H7 (cell line): ENCODE results near the gene AHRR. TPM values are rescaled to one million over a fixed set of nuclear protein-coding genes. Genes with fewer than 3 reads are reported as not detected.
"Not testable (repeated sequence)": the region's sequence is repeated elsewhere in the genome, so short reads cannot be mapped to it uniquely, and the experiment has no call there.

Source experiments
- DNase-seq: peaks from one replicate; pipeline ENCODE4 v3.0.0; 2012
- H3K27me3 ChIP-seq: 2 replicates; pipeline ENCODE4 v1.6.0; 2011; ENCODE audit warnings: mild to moderate bottlenecking, low read length; ENCODE audit not compliant: control insufficient read depth, insufficient read depth
- H3K36me3 ChIP-seq: replicated peaks from 2 replicates; pipeline ENCODE4 v1.5.1; 2011; ENCODE audit warnings: low read length; ENCODE audit not compliant: control insufficient read depth, insufficient read depth
- H3K4me3 ChIP-seq: 2 replicates; pipeline ENCODE4 v1.5.1; 2011; ENCODE audit warnings: low read depth, mild to moderate bottlenecking, control low read depth, low read length, moderate library complexity; ENCODE audit not compliant: insufficient read depth
- total RNA-seq: library from RNA; depleted of rRNA; stranded (reverse); fragments of >200 nt; shearing (Covaris generic); gene quantifications from 2 replicates; pipeline ENCODE4 v1.2.3, GENCODE V29; 2014

The AHRR gene
- total RNA-seq, 1 experiment from 2014 or later = 1.4 TPM

DNA sequence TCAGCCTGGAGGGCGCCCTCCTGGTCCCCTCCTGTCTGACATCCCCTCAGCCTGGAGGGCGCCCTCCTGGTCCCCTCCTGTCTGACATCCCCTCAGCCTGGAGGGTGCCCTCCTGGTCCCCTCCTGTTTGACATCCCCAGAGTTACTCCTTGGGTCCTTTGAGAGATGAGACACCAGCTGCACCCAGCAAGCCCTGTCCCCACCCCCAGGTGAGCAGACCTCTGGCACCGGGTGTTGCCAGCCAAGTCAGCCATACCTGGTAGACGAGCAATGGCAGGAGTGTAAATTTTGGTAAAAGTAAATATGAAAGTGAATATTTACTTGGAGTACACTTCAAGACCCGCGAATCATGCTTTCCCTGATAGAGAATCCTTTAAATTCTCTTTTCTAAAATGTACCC lies 146.9 kb downstream of the AHRR start:
- no peak overlapping the region for H3K4me3 ChIP-seq
- H3K36me3 ChIP-seq = no peaks in the 10 kb centered on the region
- no peak for DNase-seq

DNA sequence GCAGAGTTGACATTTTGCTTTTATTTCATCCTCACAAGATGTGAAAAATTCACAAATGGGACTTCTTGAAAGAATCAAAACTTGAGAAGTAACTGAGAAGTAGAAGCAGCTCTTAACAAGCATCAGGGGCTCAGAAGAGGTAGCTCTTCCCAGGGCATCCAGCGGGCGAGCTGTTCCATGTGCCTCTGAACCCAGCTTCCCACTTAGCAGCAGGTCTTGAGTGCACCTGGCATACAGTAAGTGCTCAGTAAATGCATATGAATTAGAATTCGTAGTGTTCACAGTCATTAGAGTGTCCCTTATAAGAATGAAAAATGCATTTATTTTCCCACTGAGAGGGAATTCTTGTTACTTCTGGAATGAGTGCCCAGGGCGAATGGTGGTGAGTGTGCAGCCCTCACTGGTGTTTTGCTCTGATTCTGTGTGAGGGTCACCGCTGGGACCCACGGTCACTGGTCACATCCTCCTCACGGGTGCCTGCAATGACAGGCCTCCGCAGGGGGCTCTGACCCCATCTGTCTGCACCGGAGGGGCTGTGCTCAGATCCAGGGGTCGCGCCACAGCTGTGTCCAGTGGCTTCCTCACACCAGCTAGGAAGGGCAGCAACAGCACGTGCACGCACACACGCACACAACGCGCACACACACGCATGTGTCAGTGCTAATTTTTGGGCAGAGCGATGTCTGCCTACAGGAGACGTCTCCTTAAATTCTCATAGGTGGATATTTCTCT lies 148.4 kb downstream of the AHRR start:
- DNase-seq = no peak
- no peak overlapping the region for H3K4me3 ChIP-seq
- H3K27me3 ChIP-seq = peaks cover 10% of the 10 kb centered on the region
- H3K36me3 ChIP-seq = no peaks in the 10 kb centered on the region

More for the DNA sequence above, 146.9 kb downstream of the AHRR start:
- peaks cover under 1% of the 10 kb centered on the region for H3K27me3 ChIP-seq

DNA sequence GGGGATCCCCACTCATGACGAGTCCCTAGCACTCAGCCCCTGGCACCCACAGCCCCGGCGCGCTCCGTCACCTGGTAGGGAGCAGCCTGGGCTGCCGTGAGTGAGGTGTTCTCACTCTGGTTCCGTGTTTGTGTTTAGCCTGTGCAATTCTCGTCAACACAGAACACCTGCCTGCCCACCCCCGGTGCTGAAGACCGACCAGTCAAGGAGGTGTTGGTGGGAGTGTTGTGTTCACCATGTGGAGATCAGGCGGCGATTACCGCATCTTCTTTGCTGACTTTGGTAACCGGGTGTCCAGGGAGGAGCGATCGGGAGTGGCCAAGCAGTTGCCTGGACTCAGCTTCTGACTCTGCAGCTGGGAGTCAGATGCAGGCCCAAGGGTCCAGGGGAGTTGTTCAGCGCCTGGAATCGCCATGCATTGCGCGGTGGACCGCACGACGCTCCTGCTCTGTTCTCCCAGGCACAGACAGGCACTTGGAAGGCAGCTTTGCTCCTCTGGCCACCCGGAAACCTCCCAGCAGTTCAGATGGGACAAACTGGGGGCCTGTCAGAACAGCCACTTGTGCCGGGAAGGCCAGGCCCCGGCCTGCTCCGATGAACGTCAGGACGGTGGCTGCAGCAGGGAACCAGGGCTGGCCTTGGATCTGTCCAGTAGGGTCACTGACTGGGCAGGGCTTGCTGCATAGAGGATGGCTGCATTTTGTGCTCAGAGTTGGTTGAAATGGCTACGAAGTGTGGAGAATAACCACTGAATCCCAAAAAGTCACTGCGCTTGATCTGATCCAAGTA lies 149.6 kb downstream of the AHRR start:
- no peak for DNase-seq
- Histone ChIP-seq H3K36me3 (no peaks in the 10 kb centered on the region), H3K27me3 (peaks cover 22% of the 10 kb centered on the region), H3K4me3 (no peak overlapping the region)

DNA sequence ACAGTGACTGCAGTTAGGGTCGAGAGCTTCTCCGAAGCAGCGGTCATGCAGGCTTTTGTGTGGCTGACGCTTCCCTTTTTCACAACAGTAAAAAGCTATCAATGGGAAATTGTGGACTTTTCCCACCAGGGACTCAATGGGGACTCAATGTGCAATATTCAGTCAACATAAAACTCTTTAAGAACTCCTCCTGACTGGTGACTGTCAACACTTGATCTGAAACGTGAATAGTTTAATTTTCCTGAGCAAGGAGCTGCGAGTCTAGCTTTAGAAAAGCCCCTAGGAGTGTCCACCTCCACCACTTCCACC lies 150.2 kb downstream of the AHRR start:
- DNase-seq = no peak
- no peaks in the 10 kb centered on the region for H3K36me3 ChIP-seq
- H3K4me3 ChIP-seq = no peak overlapping the region; the same call in 1 of the 2 replicates
- H3K27me3 ChIP-seq = peaks cover 27% of the 10 kb centered on the region

DNA sequence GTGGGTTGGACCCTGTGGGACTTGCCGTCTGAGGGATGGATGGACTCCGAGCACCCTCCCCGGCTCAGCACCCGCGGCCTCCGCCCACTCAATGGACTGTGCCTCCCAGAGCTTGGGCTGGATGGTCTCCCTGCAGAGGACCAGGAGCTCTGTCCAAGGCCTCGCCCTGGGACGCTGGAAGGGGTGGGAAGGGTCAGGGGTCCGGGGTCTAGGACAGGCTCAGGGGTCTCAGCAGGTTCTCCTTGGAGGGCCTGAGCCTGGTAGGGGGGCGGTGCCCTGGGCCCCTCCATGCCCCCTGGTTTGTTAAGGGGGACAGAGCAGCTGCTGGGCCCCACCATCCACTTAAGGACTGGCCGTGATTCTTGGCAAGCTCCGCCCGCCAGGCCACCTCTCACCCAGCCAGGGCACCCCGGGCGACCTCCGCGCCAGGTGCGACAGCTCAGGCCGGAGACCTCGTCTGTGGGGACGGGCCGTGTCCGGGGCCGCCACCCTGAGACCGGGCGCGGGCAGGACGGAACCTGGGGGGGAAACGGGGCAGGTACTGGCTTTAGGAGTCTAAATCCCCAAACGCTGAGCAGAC lies 150.7 kb downstream of the AHRR start:
- Histone ChIP-seq H3K27me3 (peaks cover 27% of the 10 kb centered on the region), H3K36me3 (no peaks in the 10 kb centered on the region), H3K4me3 (peak overlapping the region; percentile 68)
- DNase-seq = peak; percentile 91

DNA sequence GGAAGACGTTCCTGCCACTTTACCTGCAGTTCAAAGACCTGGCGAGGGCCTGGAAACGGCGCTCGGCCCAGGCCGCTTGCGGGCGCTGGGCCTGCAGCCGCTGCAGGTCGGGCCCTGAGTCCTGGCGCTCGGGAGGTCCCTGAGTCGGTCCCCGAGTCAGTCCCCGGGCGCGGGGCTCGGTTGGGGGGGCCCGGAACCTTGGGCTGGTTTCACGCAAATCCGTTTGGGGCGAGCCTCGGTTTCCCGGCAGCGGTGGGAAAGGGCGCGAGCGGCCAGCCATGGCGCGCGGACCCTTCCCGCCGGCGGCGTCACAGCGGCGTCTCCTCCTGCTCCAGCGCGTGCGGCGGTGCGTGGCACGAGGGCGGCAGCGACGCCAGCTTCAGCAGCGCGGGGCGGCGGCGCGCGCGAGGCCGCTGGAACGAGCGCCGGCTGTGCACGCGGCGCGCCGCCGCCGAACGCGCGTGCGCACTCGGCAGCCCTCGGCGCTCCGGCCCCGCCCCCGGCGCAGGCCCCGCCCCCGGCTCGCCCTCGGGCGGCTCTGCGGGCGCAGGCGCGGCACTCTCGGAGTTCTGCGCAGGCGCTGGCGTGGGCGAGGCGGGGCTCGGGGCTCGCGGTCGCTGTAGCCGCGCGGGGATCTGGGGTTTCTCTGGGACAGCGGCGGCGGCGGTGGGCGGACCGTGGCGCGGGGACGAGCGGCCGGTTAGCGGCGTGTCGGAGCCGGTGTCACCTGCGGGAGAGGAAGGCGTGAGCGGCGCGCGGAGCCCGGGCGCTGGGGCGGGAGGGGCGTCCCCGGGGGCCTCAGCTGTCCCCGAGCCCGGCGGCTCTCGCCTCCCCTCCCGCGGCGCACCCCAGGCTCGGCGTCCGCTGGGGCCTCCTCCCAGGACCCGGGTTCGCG lies 151.4 kb downstream of the AHRR start:
- H3K4me3 ChIP-seq = peak overlapping the region; percentile 68
- peak; percentile 100 for DNase-seq
- H3K27me3 ChIP-seq = peaks cover 27% of the 10 kb centered on the region
- H3K36me3 ChIP-seq = no peaks in the 10 kb centered on the region

DNA sequence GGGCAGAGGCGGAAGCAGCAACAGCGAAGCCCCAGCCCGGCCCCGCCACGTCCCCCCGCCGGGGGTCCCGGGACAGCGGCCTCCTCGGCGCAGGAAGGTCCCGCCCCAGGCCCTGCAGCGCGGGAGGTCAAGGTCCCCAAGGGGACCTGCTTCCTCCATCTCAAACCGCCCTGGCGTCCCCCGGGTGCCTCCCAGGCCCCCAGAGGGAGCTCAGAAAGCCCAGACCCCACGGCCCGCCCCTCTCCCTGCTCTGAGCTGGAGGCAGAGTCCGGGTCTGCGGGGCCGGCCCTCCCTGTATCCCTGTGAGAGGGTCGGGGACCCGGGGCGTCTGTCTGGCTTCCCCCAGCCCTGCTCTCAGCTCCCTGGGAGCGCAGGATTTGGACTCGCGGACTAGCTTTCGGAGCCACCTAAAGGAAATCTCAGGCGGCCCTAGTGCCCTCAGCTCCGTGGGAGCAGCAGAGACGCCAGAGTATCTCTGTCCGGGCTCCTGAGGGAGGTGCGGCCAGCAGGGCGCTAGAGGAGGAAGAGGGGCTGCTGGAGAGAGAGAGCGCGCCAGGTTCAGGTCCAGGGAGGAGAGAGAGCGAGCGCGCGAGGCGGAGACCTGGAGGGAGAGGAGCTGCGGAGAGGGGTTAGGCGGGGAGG lies 152.2 kb downstream of the AHRR start:
- DNase-seq = peak; percentile 89
- H3K27me3 ChIP-seq = peaks cover 27% of the 10 kb centered on the region
- peak overlapping the region; percentile 64 for H3K4me3 ChIP-seq

DNA sequence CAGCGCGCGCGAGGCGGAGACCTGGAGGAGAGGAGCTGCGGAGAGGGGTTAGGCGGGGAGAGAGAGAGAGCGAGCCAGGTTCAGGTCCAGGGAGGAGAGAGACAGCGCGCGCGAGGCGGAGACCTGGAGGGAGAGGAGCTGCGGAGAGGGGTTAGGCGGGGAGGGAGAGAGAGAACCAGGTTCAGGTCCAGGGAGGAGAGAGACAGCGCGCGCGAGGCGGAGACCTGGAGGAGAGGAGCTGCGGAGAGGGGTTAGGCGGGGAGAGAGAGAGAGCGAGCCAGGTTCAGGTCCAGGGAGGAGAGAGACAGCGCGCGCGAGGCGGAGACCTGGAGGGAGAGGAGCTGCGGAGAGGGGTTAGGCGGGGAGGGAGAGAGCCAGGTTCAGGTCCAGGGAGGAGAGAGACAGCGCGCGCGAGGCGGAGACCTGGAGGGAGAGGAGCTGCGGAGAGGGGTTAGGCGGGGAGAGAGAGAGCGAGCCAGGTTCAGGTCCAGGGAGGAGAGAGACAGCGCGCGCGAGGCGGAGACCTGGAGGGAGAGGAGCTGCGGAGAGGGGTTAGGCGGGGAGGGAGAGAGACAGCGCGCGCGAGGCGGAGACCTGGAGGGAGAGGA lies 152.8 kb downstream of the AHRR start:
- not testable (repeated sequence) for DNase-seq, H3K36me3 ChIP-seq
- H3K4me3 ChIP-seq = peak overlapping the region; percentile 64
- peaks cover 27% of the 10 kb centered on the region for H3K27me3 ChIP-seq

More for the DNA sequence above, 152.2 kb downstream of the AHRR start:
- no peaks in the 10 kb centered on the region for H3K36me3 ChIP-seq

DNA sequence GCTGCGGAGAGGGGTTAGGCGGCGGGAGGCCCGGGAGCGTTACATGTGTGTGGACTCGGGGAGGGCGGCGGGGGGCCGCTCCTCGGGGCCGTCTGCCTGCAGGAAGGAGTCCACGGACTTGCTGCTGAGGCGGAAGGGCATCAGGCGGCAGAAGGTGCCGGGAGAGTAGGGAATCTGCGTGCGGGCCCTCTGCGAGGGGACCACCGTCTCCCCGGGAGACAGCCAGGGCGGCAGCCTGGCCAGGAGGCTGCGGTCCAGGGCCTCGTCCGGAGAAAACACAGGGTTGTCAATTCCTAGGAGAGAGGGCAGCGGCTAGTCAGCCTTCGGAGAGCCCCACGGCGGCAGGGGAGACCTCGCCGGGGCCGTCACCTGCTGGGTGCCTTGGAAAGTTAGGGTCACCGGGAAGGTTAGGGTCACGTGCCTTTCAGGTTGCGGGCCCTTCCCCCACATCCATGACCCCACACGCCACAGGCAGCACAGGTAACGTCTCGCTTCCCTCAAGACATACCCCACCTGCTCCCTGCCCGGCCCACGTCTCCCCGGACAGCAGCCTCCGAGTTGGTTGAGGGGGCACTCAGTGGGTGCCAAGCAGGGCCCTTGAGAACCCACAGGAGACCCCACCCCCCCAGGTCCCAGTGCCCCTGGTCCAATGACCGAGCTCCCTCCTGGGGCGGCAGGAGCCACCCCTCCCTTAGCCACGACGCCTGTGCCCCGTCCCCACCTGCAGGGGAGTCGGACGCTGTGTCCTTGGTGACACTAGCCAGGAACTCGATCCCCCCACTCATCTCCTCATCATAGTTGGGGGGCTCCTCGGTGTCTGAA lies 153.5 kb downstream of the AHRR start:
- no peaks in the 10 kb centered on the region for H3K36me3 ChIP-seq
- H3K4me3 ChIP-seq = peak overlapping the region; percentile 64
- H3K27me3 ChIP-seq = peaks cover 27% of the 10 kb centered on the region
- DNase-seq = peak; percentile 80

DNA sequence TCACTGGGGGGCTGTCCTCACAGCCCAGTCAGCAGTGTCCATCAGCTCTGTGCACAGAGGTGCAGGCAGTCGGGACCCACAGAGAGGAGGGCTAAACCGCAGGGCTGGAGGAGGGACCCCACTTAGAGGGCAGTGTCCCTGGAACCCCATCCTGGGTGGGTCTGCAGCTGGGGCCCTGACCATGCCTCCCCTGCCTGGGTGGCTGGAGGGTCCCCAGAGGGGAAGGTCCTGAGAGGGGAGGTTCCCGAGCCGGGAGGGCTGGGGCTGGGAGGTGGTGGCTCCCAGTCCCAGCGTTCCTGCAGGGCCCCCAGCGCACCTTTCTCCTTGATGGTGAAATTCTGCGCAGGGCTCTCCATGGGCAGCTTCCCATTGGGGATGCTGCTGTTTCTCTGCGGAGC lies 154.2 kb downstream of the AHRR start:
- Histone ChIP-seq H3K36me3 (no peaks in the 10 kb centered on the region), H3K27me3 (peaks cover 27% of the 10 kb centered on the region), H3K4me3 (no peak overlapping the region)
- DNase-seq = peak; percentile 71

DNA sequence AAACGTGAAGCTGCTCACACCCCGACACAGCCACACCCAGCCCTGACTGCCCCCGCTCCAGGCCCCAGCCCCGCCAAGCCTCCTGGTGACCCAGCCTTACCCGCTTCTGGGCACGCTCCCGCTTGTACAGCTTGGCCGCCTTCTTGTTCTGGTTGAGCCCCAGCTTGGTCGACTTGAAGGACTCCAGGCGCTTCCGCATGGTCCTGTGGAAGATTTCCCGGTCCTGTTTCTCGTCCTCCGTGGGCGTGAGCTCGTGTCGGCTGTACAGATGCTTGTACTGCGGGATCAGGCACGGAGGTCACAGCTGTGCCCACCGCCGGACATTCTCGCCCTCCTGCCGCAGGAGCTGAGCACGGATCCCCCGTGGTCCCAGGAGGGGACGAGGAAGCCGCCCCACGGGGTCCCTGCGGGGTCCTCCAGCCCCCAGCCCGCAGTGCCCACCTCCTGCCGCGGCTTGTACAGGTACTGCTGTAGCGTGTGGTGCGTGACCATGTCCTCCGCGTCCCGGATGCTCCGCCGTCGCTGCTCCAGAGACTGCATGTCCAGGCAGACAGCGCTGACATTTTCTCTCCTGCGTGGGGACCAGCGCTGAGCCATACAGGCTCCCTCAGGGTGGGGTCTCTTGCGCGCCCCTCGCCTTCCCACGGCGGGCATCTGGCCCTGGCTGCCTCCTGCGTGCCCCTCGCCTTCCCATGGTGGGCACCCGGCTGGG lies 154.7 kb downstream of the AHRR start:
- no peak for DNase-seq
- Histone ChIP-seq H3K36me3 (no peaks in the 10 kb centered on the region), H3K4me3 (no peak overlapping the region), H3K27me3 (peaks cover 27% of the 10 kb centered on the region)

DNA sequence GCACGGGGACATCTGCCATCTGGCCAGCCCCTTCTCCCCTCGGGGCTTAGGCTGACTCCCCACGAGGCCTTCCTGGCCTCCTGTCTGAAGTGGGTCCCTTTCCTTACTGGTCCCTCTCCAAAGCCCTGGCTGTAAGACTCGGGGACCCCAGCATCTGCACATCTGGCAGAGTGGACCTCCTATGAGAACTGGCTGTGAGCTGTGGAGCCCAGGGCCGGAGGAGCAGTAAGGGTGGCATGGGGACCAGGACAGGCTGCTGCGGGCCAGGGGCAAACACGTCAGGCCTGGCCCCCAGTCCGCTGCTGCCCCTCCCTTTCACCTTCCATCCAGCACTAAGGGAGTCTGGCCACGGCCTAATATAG lies 155.3 kb downstream of the AHRR start:
- peaks cover 27% of the 10 kb centered on the region for H3K27me3 ChIP-seq
- DNase-seq = no peak

More for the DNA sequence above, 155.3 kb downstream of the AHRR start:
- Histone ChIP-seq H3K36me3 (no peaks in the 10 kb centered on the region), H3K4me3 (no peak overlapping the region)
